ENCODE results near the gene NCKAP5. TPM values are rescaled to one million over a fixed set of nuclear protein-coding genes. Genes with fewer than 3 reads are reported as not detected.

Gene NCKAP5
- total RNA-seq, 4 donors from 2014 or later, result 0.55 to 6.6 (median 3.3) TPM; not detected in 1

GRCh38 chr2:132758995-132759394 is 809.3 kb downstream of the NCKAP5 start:
- no peak for DNase-seq
- Histone ChIP-seq H3K9me3 (no peaks in the 10 kb centered on the region), H3K36me3 (no peaks in the 10 kb centered on the region), H3K27me3 (no peaks in the 10 kb centered on the region), H3K27ac (no peak overlapping the region), H3K4me3 (no peak overlapping the region), H3K4me1 (no peaks in the 10 kb centered on the region)
- no peak for TF ChIP-seq POLR2A (IDR thresholded peaks at IDR 0.05)
- TF ChIP-seq CTCF (IDR thresholded peaks at IDR 0.05), result no peak
- intact Hi-C loops (cut with DNase I; ENCODE audit: low total_unique reads), result no loop called here

- Histone ChIP-seq H3K36me3 (no peaks in the 10 kb centered on the region), H3K27ac (no peak overlapping the region), H3K4me1 (no peaks in the 10 kb centered on the region), H3K27me3 (no peaks in the 10 kb centered on the region), H3K9me3 (no peaks in the 10 kb centered on the region), H3K4me3 (no peak overlapping the region)
- intact Hi-C loops (cut with DNase I; ENCODE audit: low total_unique reads), result no loop called here
- no peak for TF ChIP-seq POLR2A (IDR thresholded peaks at IDR 0.05)
- no peak for TF ChIP-seq CTCF (IDR thresholded peaks at IDR 0.05)
- no peak for DNase-seq
Measured at GRCh38 chr2:132757676-132758075, 810.6 kb downstream of the NCKAP5 start.

- H3K27me3 ChIP-seq, result no peaks in the 10 kb centered on the region
- no peak overlapping the region for H3K27ac ChIP-seq
- DNase-seq, result no peak
- H3K9me3 ChIP-seq, result no peaks in the 10 kb centered on the region
- no peak for TF ChIP-seq POLR2A (IDR thresholded peaks at IDR 0.05)
- no peak for TF ChIP-seq CTCF (IDR thresholded peaks at IDR 0.05)
- no peaks in the 10 kb centered on the region for H3K36me3 ChIP-seq
- intact Hi-C loops (cut with DNase I; ENCODE audit: low total_unique reads), result no loop called here
- H3K4me3 ChIP-seq, result no peak overlapping the region
- no peaks in the 10 kb centered on the region for H3K4me1 ChIP-seq
Measured at GRCh38 chr2:132757002-132757589, 811.2 kb downstream of the NCKAP5 start.

- DNase-seq, result no peak
- intact Hi-C loops (cut with DNase I; ENCODE audit: low total_unique reads), result no loop called here
- Histone ChIP-seq H3K27me3 (no peaks in the 10 kb centered on the region), H3K27ac (no peak overlapping the region), H3K36me3 (no peaks in the 10 kb centered on the region), H3K4me3 (no peak overlapping the region), H3K4me1 (no peaks in the 10 kb centered on the region), H3K9me3 (no peaks in the 10 kb centered on the region)
- TF ChIP-seq POLR2A (IDR thresholded peaks at IDR 0.05) (no peak), CTCF (IDR thresholded peaks at IDR 0.05) (no peak)
Measured at GRCh38 chr2:132754867-132755472, 813.3 kb downstream of the NCKAP5 start.

GRCh38 chr2:132754392-132754791 is 813.9 kb downstream of the NCKAP5 start:
- Histone ChIP-seq H3K27me3 (no peaks in the 10 kb centered on the region), H3K36me3 (no peaks in the 10 kb centered on the region), H3K4me3 (no peak overlapping the region), H3K27ac (no peak overlapping the region), H3K9me3 (no peaks in the 10 kb centered on the region), H3K4me1 (no peaks in the 10 kb centered on the region)
- TF ChIP-seq CTCF (IDR thresholded peaks at IDR 0.05) (no peak), POLR2A (IDR thresholded peaks at IDR 0.05) (no peak)
- DNase-seq, result no peak
- intact Hi-C loops (cut with DNase I; ENCODE audit: low total_unique reads), result no loop called here
